HepG2 (cell line): ENCODE results near the gene FMNL2. TPM values are rescaled to one million over a fixed set of nuclear protein-coding genes. Genes with fewer than 3 reads are reported as not detected.

Source experiments
- GTF3A ChIP-seq: sonication (generic); formaldehyde crosslinking; conservative IDR thresholded peaks from 2 replicates; pipeline ENCODE4 v1.4.0; 2020; ENCODE audit warnings: mild to moderate bottlenecking, missing genetic modification reagents
- IKZF1 ChIP-seq: fragments of 450-650 bp; IDR thresholded peaks from 2 replicates; pipeline ENCODE4 v1.7.1; 2016
- NFYB ChIP-seq: sonication (generic); formaldehyde crosslinking; IDR thresholded peaks from 2 replicates; pipeline ENCODE4 v1.4.0; 2020; ENCODE audit warnings: missing genetic modification reagents
- POGZ ChIP-seq: sonication (generic); formaldehyde crosslinking; IDR thresholded peaks from 2 replicates; pipeline ENCODE4 v1.4.0; 2020; ENCODE audit warnings: mild to moderate bottlenecking, missing genetic modification reagents
- RARA ChIP-seq: IDR thresholded peaks from 2 replicates; pipeline ENCODE4 v1.6.1; 2016; ENCODE audit warnings: missing genetic modification reagents, missing compliant biosample characterization
- ZNF142 ChIP-seq: sonication (generic); formaldehyde crosslinking; IDR thresholded peaks from 2 replicates; pipeline ENCODE4 v1.4.0; 2020; ENCODE audit warnings: missing genetic modification reagents
- ZNF446 ChIP-seq: sonication (generic); formaldehyde crosslinking; IDR thresholded peaks from 2 replicates; pipeline ENCODE4 v1.5.0; 2020; ENCODE audit warnings: mild to moderate bottlenecking, missing genetic modification reagents
- ZNF720 ChIP-seq: sonication (generic); formaldehyde crosslinking; IDR thresholded peaks from 2 replicates; pipeline ENCODE4 v1.4.0; 2020; ENCODE audit warnings: missing genetic modification reagents
- ZNF737 ChIP-seq: sonication (generic); formaldehyde crosslinking; IDR thresholded peaks from 2 replicates; pipeline ENCODE4 v1.5.0; 2020; ENCODE audit warnings: missing genetic modification reagents, mild to moderate bottlenecking, borderline replicate concordance
- polyA plus RNA-seq, 8 experiments: library from polyadenylated mRNA; depleted of rRNA in 3 of 8; stranded (reverse) in 7 of 8; unstranded in 1 of 8; fragments of >200 nt; fragmentation: Illumina TruSeq in 4 of 8; extraction: Trizol in 4 of 8; gene quantifications; 2 replicates each; pipeline versions ENCODE4 v1.2.1 to v1.2.3, GENCODE V29; 2011 to 2016; ENCODE audit warnings: low read depth in 4 of 8, missing spikeins in 1 of 8, mixed read lengths in 1 of 8; ENCODE audit not compliant: insufficient read depth in 1 of 8
- total RNA-seq, 5 experiments: library from RNA; depleted of rRNA; stranded (reverse); fragments of >200 nt; fragmentation: Illumina TruSeq; extraction: Trizol; gene quantifications; 2 replicates each; pipeline ENCODE4 v1.2.3, GENCODE V29; 2016; ENCODE audit warnings: low read depth in 1 of 5
- TF ChIP-seq, protein P1 (sequence below): IDR thresholded peaks from 2 replicates; pipeline ENCODE4 v1.6.1; 2016
- TF ChIP-seq, protein P2 (sequence below): sonication (generic); formaldehyde crosslinking; IDR thresholded peaks from 2 replicates; pipeline ENCODE4 v1.5.0; 2020; ENCODE audit warnings: mild to moderate bottlenecking, missing genetic modification reagents

Gene FMNL2
- total and polyA plus RNA-seq, 2 of the 13 experiments (the other 11 are each of a cell fraction or from before 2014, with no cell fraction given): 66.5 to 67.7 TPM

DNA sequence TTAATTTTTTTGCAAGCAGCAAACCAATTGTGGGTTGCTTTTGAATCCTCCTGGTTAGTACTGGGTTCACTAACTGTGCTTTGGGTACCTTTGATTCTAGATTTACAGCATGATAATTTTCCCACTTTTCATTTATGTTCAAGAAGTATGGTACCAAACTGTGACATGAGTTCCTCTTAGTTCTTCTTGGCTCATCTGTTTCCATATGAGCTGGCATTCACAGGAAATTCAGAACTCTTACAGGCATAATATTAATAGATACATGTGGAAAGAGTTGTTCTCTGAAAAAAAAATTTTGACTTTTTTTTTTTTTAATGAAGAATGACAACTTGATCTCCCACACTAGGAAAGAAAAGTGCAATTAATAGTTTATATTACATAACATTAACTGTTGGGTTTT lies 59.4 kb downstream of the FMNL2 start (continued):
- TF ChIP-seq ZNF142 (CRISPR knock-in tag) (no peak), GTF3A (CRISPR knock-in tag) (no peak), ZNF720 (CRISPR knock-in tag) (no peak), POGZ (CRISPR knock-in tag) (no peak), ZNF446 (no peak), RARA (CRISPR knock-in tag) (no peak), NFYB (no peak), IKZF1 (no peak), ZNF737 (no peak)
- TF ChIP-seq, protein P1, sequence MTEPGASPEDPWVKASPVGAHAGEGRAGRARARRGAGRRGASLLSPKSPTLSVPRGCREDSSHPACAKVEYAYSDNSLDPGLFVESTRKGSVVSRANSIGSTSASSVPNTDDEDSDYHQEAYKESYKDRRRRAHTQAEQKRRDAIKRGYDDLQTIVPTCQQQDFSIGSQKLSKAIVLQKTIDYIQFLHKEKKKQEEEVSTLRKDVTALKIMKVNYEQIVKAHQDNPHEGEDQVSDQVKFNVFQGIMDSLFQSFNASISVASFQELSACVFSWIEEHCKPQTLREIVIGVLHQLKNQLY (CRISPR knock-in tag): no peak
- TF ChIP-seq, protein P2, sequence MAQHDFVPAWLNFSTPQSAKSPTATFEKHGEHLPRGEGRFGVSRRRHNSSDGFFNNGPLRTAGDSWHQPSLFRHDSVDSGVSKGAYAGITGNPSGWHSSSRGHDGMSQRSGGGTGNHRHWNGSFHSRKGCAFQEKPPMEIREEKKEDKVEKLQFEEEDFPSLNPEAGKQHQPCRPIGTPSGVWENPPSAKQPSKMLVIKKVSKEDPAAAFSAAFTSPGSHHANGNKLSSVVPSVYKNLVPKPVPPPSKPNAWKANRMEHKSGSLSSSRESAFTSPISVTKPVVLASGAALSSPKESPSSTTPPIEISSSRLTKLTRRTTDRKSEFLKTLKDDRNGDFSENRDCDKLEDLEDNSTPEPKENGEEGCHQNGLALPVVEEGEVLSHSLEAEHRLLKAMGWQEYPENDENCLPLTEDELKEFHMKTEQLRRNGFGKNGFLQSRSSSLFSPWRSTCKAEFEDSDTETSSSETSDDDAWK: no peak
